Measurements from ENCODE around the gene EXOSC2.

EXOSC2 gene

GRCh38 chr9:130693426-130694191 lies at the start of gene EXOSC2:
Gene EXOSC2, plus strand, starts transcription at chr9:130693780. Its CDS starts 12 bp downstream, at chr9:130693792.
- peak; percentile 98 for DNase-seq (ENCODE audit: low read depth)

- DNase-seq (ENCODE audit: low read depth) = no peak
Measured at GRCh38 chr9:130651221-130651620, 42.4 kb upstream of the EXOSC2 start.

GRCh38 chr9:130651752-130652151 lies 41.8 kb upstream of the EXOSC2 start:
- no peak for DNase-seq (ENCODE audit: low read depth)

GRCh38 chr9:130654879-130655278 lies 38.7 kb upstream of the EXOSC2 start:
- no peak for DNase-seq (ENCODE audit: low read depth)

GRCh38 chr9:130658893-130659698 lies 34.5 kb upstream of the EXOSC2 start:
- no peak for DNase-seq (ENCODE audit: low read depth)

- no peak for DNase-seq (ENCODE audit: low read depth)
Measured at GRCh38 chr9:130659699-130660248, 33.8 kb upstream of the EXOSC2 start.

- DNase-seq (ENCODE audit: low read depth) = no peak
Measured at GRCh38 chr9:130660326-130660682, 33.3 kb upstream of the EXOSC2 start.

GRCh38 chr9:130660683-130661450 lies 32.7 kb upstream of the EXOSC2 start:
- no peak for DNase-seq (ENCODE audit: low read depth)

GRCh38 chr9:130661451-130662098 lies 32.0 kb upstream of the EXOSC2 start:
- no peak for DNase-seq (ENCODE audit: low read depth)

GRCh38 chr9:130662099-130662969 lies 31.2 kb upstream of the EXOSC2 start:
- DNase-seq (ENCODE audit: low read depth) = no peak

- DNase-seq (ENCODE audit: low read depth) = no peak
Measured at GRCh38 chr9:130662970-130663257, 30.7 kb upstream of the EXOSC2 start.

GRCh38 chr9:130663258-130663976 lies 30.2 kb upstream of the EXOSC2 start:
- no peak for DNase-seq (ENCODE audit: low read depth)

GRCh38 chr9:130663977-130664250 lies 29.7 kb upstream of the EXOSC2 start:
- no peak for DNase-seq (ENCODE audit: low read depth)

- no peak for DNase-seq (ENCODE audit: low read depth)
Measured at GRCh38 chr9:130664251-130665028, 29.1 kb upstream of the EXOSC2 start, which contains the start of gene PRDM12. Gene PRDM12, plus strand, starts transcription at chr9:130664594. Its CDS starts 60 bp downstream, at chr9:130664654.

GRCh38 chr9:130665029-130665430 lies 28.6 kb upstream of the EXOSC2 start:
- no peak for DNase-seq (ENCODE audit: low read depth)

- no peak for DNase-seq (ENCODE audit: low read depth)
Measured at GRCh38 chr9:130665431-130666392, 27.9 kb upstream of the EXOSC2 start.

GRCh38 chr9:130666393-130667119 lies 27.0 kb upstream of the EXOSC2 start:
- no peak for DNase-seq (ENCODE audit: low read depth)

- DNase-seq (ENCODE audit: low read depth) = no peak
Measured at GRCh38 chr9:130667120-130667435, 26.5 kb upstream of the EXOSC2 start.

All from activated T-cell treated with anti-CD3 and anti-CD28 coated beads for 24 hours (primary cell).